ENCODE data around the gene HDAC9.

- TF ChIP-seq CTCF (IDR thresholded peaks at IDR 0.05) (no peak), POLR2A (IDR thresholded peaks at IDR 0.05) (no peak)
Observed at GRCh38 chr7:18960725-18961124, 465.2 kb downstream of the HDAC9 start.
